Stimulated activated CD8-positive, alpha-beta memory T cell treated with anti-CD3 and anti-CD28 coated beads, Interleukin-4, amount 100 ng/mL, for 48 hours (primary cell): ENCODE measurements around the gene DQX1.

Experiments used
- DNase-seq: peaks from one replicate; pipeline ENCODE4 v3.0.0-alpha.2; 2020

DQX1 gene

GRCh38 chr2:74507926-74508520, 18.0 kb downstream of the DQX1 start:
- peak; percentile 40 for DNase-seq

- peak; percentile 100 for DNase-seq
Observed at GRCh38 chr2:74507145-74507925, 18.7 kb downstream of the DQX1 start, which contains the start of gene PCGF1. PCGF1 (minus strand) TSS chr2:74507695; CDS start chr2:74507668, 27 bp downstream.

GRCh38 chr2:74505448-74506246, 20.4 kb downstream of the DQX1 start:
- DNase-seq: no peak

GRCh38 chr2:74504591-74504990, 21.4 kb downstream of the DQX1 start:
- no peak for DNase-seq

- no peak for DNase-seq
Observed at GRCh38 chr2:74503506-74504475, 22.2 kb downstream of the DQX1 start.

- peak; percentile 74 for DNase-seq
Observed at GRCh38 chr2:74502720-74503505, 23.1 kb downstream of the DQX1 start.

- no peak for DNase-seq
Observed at GRCh38 chr2:74502147-74502719, 23.8 kb downstream of the DQX1 start.

- no peak for DNase-seq
Observed at GRCh38 chr2:74501335-74502071, 24.5 kb downstream of the DQX1 start.

GRCh38 chr2:74500578-74500946, 25.5 kb downstream of the DQX1 start:
- no peak for DNase-seq

GRCh38 chr2:74499940-74500577, 26.0 kb downstream of the DQX1 start:
- no peak for DNase-seq

- DNase-seq: peak; percentile 65
Observed at GRCh38 chr2:74499267-74499939, 26.6 kb downstream of the DQX1 start, which contains the start of gene LBX2. LBX2 (minus strand) TSS chr2:74499603; CDS start chr2:74499537, 66 bp downstream.

GRCh38 chr2:74498500-74499266, 27.3 kb downstream of the DQX1 start:
- peak; percentile 60 for DNase-seq

- peak; percentile 66 for DNase-seq
Observed at GRCh38 chr2:74497777-74498499, 28.1 kb downstream of the DQX1 start.

GRCh38 chr2:74496997-74497776, 28.8 kb downstream of the DQX1 start:
- no peak for DNase-seq

- DNase-seq: no peak
Observed at GRCh38 chr2:74495440-74495839, 30.6 kb downstream of the DQX1 start.

GRCh38 chr2:74493546-74493945, 32.5 kb downstream of the DQX1 start:
- no peak for DNase-seq
